Keratinocyte (primary cell): ENCODE results near the gene KCNJ3.

Experiments
- CTCF ChIP-seq, 3 experiments: IDR thresholded peaks in 1 of 3; conservative IDR thresholded peaks in 1 of 3; optimal IDR thresholded peaks in 1 of 3; 2 replicates in 2 of 3; 3 replicates in 1 of 3; pipeline versions ENCODE3 to v1.5.1; 2011; ENCODE audit warnings: low read length in 3 of 3, mild to moderate bottlenecking in 3 of 3, moderate library complexity in 2 of 3, control low read depth in 1 of 3, inconsistent platforms in 1 of 3; ENCODE audit not compliant: insufficient read depth in 2 of 3; ENCODE audit errors: extremely low read depth in 1 of 3
- EZH2 ChIP-seq: IDR thresholded peaks from one replicate; pipeline ENCODE4 v1.6.1; 2012; ENCODE audit warnings: inconsistent platforms, mild to moderate bottlenecking, low read length, moderate library complexity

DNA sequence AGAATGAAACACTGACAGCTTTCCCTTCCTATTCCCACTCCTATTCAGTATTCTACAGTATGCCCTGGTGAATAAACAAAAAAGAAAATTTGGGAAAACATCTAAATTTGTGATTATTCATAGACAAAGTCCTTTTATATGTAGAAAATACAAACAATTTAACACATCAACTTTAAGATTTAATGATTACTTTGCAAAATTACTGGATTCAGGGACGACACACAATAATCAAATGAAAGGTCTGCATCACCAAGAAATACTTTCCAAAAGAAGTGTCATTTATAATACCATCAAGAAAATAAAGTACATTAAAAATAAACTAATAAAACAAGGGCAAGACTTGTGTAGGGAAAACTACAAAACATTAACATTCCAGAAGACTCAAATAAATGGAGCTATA is 199.8 kb downstream of the KCNJ3 start:
- TF ChIP-seq CTCF (optimal IDR thresholded peaks at IDR 0.05 in 1 of 3, IDR thresholded peaks at IDR 0.05 in 1 of 3, conservative IDR thresholded peaks at IDR 0.05 in 1 of 3; ENCODE audit: extremely low read depth in 1 of 3, insufficient read depth in 2 of 3, low read length in 3 of 3) (no peak), EZH2 (no peak)
